Chondrocyte (in vitro differentiated cells): Measurements from ENCODE around the gene TMEM63A. TPM values are rescaled to one million over a fixed set of nuclear protein-coding genes. Genes with fewer than 3 reads are reported as not detected.

Experiments
- DNase-seq: peaks from one replicate; pipeline ENCODE4 v3.0.0; 2021; ENCODE audit warnings: mixed read lengths, low spot score
- H3K27ac Mint-ChIP-seq: one replicate; pipeline ENCODE4 v1.8.0; 2021; ENCODE audit warnings: mild to moderate bottlenecking, moderate library complexity, mixed read lengths; ENCODE audit not compliant: unreplicated experiment
- H3K27me3 Mint-ChIP-seq: 2 replicates; pipeline ENCODE4 v1.8.0; 2021; ENCODE audit warnings: low read depth, mixed read lengths
- H3K36me3 Mint-ChIP-seq: 2 replicates; pipeline ENCODE4 v1.8.0; 2021; ENCODE audit warnings: low read depth, mixed read lengths
- H3K4me1 Mint-ChIP-seq: 2 replicates; pipeline ENCODE4 v1.8.0; 2021; ENCODE audit warnings: low read depth, mild to moderate bottlenecking, mixed read lengths
- H3K4me3 Mint-ChIP-seq: one replicate; pipeline ENCODE4 v1.8.0; 2021; ENCODE audit warnings: mild to moderate bottlenecking, moderate library complexity, mixed read lengths; ENCODE audit not compliant: unreplicated experiment
- H3K9me3 Mint-ChIP-seq: 2 replicates; pipeline ENCODE4 v1.8.0; 2021; ENCODE audit warnings: low read depth, mixed read lengths
- CTCF ChIP-seq: fragments of 200-600 bp; sonication (generic); IDR thresholded peaks from 2 replicates; pipeline ENCODE4 v1.5.0; 2021; ENCODE audit warnings: antibody characterized with exemption, mild to moderate bottlenecking, moderate library complexity
- total RNA-seq: library from RNA; stranded (reverse); gene quantifications from 3 replicates; pipeline ENCODE4 v1.2.1, GENCODE V29; 2021

The TMEM63A gene
- total RNA-seq, 1 donor from 2014 or later: 50.3 TPM

- H3K27ac Mint-ChIP-seq: no peak overlapping the region
- no peaks in the 10 kb centered on the region for H3K9me3 Mint-ChIP-seq
- no peak for DNase-seq
- peaks cover 14% of the 10 kb centered on the region for H3K4me1 Mint-ChIP-seq
- no peak for TF ChIP-seq CTCF
- H3K27me3 Mint-ChIP-seq: no peaks in the 10 kb centered on the region
- no peak overlapping the region for H3K4me3 Mint-ChIP-seq
- peaks cover 23% of the 10 kb centered on the region for H3K36me3 Mint-ChIP-seq
Measured at GRCh38 chr1:225872075-225872430, 10.1 kb downstream of the TMEM63A start.

GRCh38 chr1:225871359-225872074 lies 10.7 kb downstream of the TMEM63A start:
- H3K36me3 Mint-ChIP-seq: peaks cover 23% of the 10 kb centered on the region
- no peaks in the 10 kb centered on the region for H3K9me3 Mint-ChIP-seq
- no peak overlapping the region for H3K4me3 Mint-ChIP-seq
- no peaks in the 10 kb centered on the region for H3K27me3 Mint-ChIP-seq
- no peak for TF ChIP-seq CTCF
- H3K27ac Mint-ChIP-seq: no peak overlapping the region
- H3K4me1 Mint-ChIP-seq: peaks cover 13% of the 10 kb centered on the region
- DNase-seq: peak; percentile 35

- no peak overlapping the region for H3K4me3 Mint-ChIP-seq
- TF ChIP-seq CTCF: no peak
- DNase-seq: no peak
- no peaks in the 10 kb centered on the region for H3K27me3 Mint-ChIP-seq
- H3K27ac Mint-ChIP-seq: no peak overlapping the region
- no peaks in the 10 kb centered on the region for H3K9me3 Mint-ChIP-seq
- H3K36me3 Mint-ChIP-seq: peaks cover 23% of the 10 kb centered on the region
- H3K4me1 Mint-ChIP-seq: peaks cover 17% of the 10 kb centered on the region
Measured at GRCh38 chr1:225870911-225871310, 11.3 kb downstream of the TMEM63A start.

- Mint-ChIP-seq H3K27ac (no peak overlapping the region), H3K27me3 (no peaks in the 10 kb centered on the region), H3K4me1 (peaks cover 24% of the 10 kb centered on the region), H3K36me3 (peaks cover 19% of the 10 kb centered on the region), H3K4me3 (no peak overlapping the region), H3K9me3 (no peaks in the 10 kb centered on the region)
- DNase-seq: no peak
- TF ChIP-seq CTCF: no peak
Measured at GRCh38 chr1:225868631-225869330, 13.4 kb downstream of the TMEM63A start.

GRCh38 chr1:225866981-225867380 lies 15.2 kb downstream of the TMEM63A start:
- Mint-ChIP-seq H3K27ac (no peak overlapping the region), H3K9me3 (no peaks in the 10 kb centered on the region), H3K4me3 (no peak overlapping the region), H3K27me3 (no peaks in the 10 kb centered on the region), H3K36me3 (peaks cover 20% of the 10 kb centered on the region), H3K4me1 (peaks cover 26% of the 10 kb centered on the region)
- no peak for TF ChIP-seq CTCF
- DNase-seq: no peak
